Breast epithelium (tissue), 4 donors: ENCODE results near the gene ZNF503. TPM values are rescaled to one million over a fixed set of nuclear protein-coding genes. Genes with fewer than 3 reads are reported as not detected.
A peak's percentile ranks its signal among the peaks of the same experiment; 100 is the strongest.

Experiments used
- DNase-seq, 2 donors: peaks; one replicate each; pipeline ENCODE4 v3.0.0-alpha.2; 2019; ENCODE audit warnings: low spot score in 2 of 2
- H3K27ac ChIP-seq, 2 donors: fragments of 200-600 bp; sonication (generic) in 1 of 2; one replicate each; pipeline ENCODE4 v1.5.1; 2016 to 2019; ENCODE audit warnings: mild to moderate bottlenecking in 1 of 2
- H3K27me3 ChIP-seq, 2 donors: fragments of 200-600 bp; sonication (generic) in 1 of 2; one replicate each; pipeline versions ENCODE4 v1.5.1 to v1.6.0; 2017 to 2019; ENCODE audit warnings: control low read depth in 1 of 2, mild to moderate bottlenecking in 1 of 2
- H3K36me3 ChIP-seq: fragments of 200-600 bp; one replicate; pipeline ENCODE4 v1.5.1; 2019
- H3K4me1 ChIP-seq, 2 donors: fragments of 200-600 bp; sonication (generic); one replicate each; pipeline ENCODE4 v1.5.1; 2016 to 2019; ENCODE audit warnings: control low read depth in 1 of 2
- H3K4me3 ChIP-seq, 3 donors: fragments of 200-600 bp; sonication (generic); 1 replicate in 2 of 3; 2 replicates in 1 of 3; pipeline ENCODE4 v1.5.1; 2016 to 2019; ENCODE audit warnings: mild to moderate bottlenecking in 3 of 3, moderate library complexity in 2 of 3
- H3K9me3 ChIP-seq, 2 donors: fragments of 200-600 bp; sonication (generic) in 1 of 2; one replicate each; pipeline ENCODE4 v1.5.1; 2016 to 2019; ENCODE audit warnings: control low read depth in 1 of 2
- POLR2A ChIP-seq: fragments of 450-650 bp; IDR thresholded peaks from one replicate; pipeline ENCODE4 v1.6.1; 2016; ENCODE audit warnings: antibody characterized with exemption, mild to moderate bottlenecking, moderate library complexity
- POLR2AphosphoS5 ChIP-seq, 3 donors: sonication (generic); formaldehyde crosslinking; IDR thresholded peaks; one replicate each; pipeline ENCODE4 v1.6.1; 2017; ENCODE audit warnings: antibody characterized with exemption in 3 of 3
- intact Hi-C: fragments of 100-400 bp; cut with DNase I; formaldehyde crosslinking; loops from one replicate; pipeline ENCODE4 v1.15.1; 2023; ENCODE audit warnings: low total_unique reads
- total RNA-seq, 3 donors: library from RNA; depleted of rRNA; stranded (reverse); fragments of >200 nt; gene quantifications; one replicate each; pipeline ENCODE4 v1.1.0, GENCODE V29; 2016
- TF ChIP-seq, protein P1 (sequence below), 3 donors: fragments of 450-650 bp; IDR thresholded peaks; one replicate each; pipeline ENCODE4 v1.5.1; 2016 to 2017; ENCODE audit warnings: antibody characterized with exemption in 3 of 3, mild to moderate bottlenecking in 3 of 3, moderate library complexity in 3 of 3

Gene ZNF503
- total RNA-seq, 3 donors from 2014 or later, result 3.6 to 10.9 (median 7.6) TPM

DNA sequence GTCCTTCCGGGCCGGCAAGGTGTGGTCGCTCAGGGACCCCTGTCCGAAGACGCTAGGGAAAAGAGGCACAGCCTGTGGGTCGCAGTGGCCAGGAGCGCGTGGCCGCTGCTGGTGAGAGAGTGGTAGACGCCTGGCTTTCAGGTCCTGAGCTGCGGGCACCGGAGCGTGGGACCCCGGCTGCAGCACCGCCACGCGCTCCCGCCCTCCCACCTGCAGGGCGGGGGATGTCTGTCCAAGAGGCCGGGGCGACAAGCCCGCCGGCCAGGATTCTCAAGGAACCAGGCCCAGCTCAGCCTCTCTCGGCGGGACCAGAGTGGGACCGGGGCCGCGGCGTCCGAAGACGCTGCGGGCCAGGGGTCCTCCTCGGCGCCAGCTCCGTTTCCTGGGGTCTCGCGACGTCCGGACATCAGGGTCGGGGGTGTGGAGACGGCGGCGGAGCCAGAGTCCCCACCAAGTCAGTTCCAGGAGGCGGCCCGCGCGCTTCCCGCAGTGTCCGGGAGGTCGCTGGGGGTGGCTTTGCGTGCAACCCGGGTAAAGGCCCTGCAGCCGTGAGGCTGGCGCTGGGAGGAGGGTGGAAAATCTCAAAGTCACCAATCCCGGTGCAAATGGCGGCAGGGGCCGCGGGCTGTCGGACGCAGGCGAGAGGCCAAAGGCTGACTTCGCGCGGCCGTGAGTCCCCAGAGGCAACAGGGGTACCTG, 5.5 kb downstream of the ZNF503 start:
- Histone ChIP-seq H3K9me3 (no peaks in the 10 kb centered on the region), H3K27ac (peak overlapping the region; percentile 91 to 94), H3K4me3 (peak overlapping the region; percentile 66 to 82 (median 80)), H3K27me3 (peaks cover 0 to 8% of the 10 kb centered on the region in 2 donors), H3K4me1 (peaks cover 0 to 2% of the 10 kb centered on the region in 2 donors), H3K36me3 (no peaks in the 10 kb centered on the region)
- intact Hi-C loops, result loop anchor here (5.0 kb wide), 1 partner anchor 636 kb away; no protein-coding TSS in a partner anchor
- no peak for DNase-seq
- TF ChIP-seq, protein P1, sequence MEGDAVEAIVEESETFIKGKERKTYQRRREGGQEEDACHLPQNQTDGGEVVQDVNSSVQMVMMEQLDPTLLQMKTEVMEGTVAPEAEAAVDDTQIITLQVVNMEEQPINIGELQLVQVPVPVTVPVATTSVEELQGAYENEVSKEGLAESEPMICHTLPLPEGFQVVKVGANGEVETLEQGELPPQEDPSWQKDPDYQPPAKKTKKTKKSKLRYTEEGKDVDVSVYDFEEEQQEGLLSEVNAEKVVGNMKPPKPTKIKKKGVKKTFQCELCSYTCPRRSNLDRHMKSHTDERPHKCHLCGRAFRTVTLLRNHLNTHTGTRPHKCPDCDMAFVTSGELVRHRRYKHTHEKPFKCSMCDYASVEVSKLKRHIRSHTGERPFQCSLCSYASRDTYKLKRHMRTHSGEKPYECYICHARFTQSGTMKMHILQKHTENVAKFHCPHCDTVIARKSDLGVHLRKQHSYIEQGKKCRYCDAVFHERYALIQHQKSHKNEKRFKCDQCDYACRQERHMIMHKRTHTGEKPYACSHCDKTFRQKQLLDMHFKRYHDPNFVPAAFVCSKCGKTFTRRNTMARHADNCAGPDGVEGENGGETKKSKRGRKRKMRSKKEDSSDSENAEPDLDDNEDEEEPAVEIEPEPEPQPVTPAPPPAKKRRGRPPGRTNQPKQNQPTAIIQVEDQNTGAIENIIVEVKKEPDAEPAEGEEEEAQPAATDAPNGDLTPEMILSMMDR (IDR thresholded peaks at IDR 0.05), result no peak
- TF ChIP-seq POLR2A (no peak), POLR2AphosphoS5 (IDR thresholded peaks at IDR 0.05) (no peak)

DNA sequence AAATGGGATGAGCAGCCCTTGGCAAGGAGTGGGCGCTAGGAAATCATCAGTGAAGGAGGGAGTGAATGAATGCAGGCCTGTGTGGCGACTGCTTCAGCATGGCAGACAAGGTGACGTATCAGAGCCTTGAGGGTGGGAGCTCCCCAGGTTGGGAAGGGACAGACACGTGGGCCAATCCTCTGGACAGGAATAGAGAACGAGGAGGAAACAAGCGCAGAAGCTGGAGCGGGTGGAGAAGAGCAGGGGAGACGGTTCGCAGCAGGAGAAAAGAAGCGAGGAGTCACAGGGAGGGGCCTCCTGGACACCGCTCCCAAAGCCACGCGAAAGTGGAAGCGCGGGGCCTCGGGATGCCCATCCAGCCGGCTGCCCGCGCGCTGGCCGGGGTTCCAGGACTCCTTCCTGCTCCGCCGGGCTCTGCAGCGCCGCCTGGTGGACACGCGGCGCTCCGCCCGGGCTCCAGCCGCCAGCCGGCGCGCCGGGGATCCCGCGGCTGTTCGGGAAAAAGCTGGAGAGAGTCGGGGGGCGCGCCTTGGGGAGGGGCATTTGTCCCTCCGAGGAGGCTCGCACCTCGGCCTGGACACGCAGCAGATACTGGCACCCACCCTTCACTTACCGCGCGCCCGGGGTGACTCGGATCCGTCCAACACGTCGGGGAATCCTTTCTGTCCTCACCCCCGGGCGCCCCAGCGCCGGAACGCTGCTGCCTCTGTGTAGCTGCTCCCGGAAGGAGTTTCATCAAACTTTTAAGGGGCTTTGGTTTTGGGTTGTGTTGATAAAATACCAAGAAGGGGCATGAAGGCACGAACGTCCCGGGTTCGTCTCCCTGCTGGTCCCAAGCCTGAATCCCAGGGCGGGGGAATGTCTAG, 6.3 kb downstream of the ZNF503 start:
- H3K36me3 ChIP-seq, result no peaks in the 10 kb centered on the region
- peak overlapping the region; percentile 91 to 94 for H3K27ac ChIP-seq
- peaks cover 0 to 8% of the 10 kb centered on the region in 2 donors for H3K27me3 ChIP-seq
- peak overlapping the region; percentile 66 to 82 (median 80) for H3K4me3 ChIP-seq
- DNase-seq, result peak in 1 of 2 donors; percentile 33
- intact Hi-C loops, result loop anchor here (5.0 kb wide), 1 partner anchor 637 kb away; no protein-coding TSS in a partner anchor
- no peaks in the 10 kb centered on the region for H3K9me3 ChIP-seq
- TF ChIP-seq, protein P1 (IDR thresholded peaks at IDR 0.05), result peak; percentile 47 to 94 (median 76)
- no peak for TF ChIP-seq POLR2A
- peaks cover 0 to 2% of the 10 kb centered on the region in 2 donors for H3K4me1 ChIP-seq

DNA sequence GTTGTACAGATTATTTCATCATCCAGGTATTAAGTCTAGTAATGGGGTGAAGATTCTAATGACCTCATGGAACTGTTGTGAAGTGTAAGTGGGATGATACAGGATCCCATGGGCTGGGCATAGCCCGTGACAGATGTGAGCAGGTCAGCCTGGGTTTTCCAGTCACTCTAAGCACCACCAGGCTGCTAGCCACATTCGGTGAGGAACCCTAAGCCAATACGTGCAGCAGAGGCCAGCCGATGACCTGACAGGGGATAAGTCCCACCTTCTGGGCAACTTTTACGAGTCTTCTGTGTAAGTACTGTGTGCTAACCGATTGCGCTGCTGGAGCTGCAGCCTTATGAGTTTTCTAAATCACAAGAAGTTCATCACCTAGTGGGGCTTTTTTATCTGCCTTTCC, 7.3 kb downstream of the ZNF503 start:
- no peak for DNase-seq
- Histone ChIP-seq H3K27ac (no peak overlapping the region), H3K9me3 (no peaks in the 10 kb centered on the region), H3K27me3 (peaks cover 0 to 8% of the 10 kb centered on the region in 2 donors), H3K4me3 (no peak overlapping the region), H3K36me3 (no peaks in the 10 kb centered on the region), H3K4me1 (no peaks in the 10 kb centered on the region)
- TF ChIP-seq POLR2AphosphoS5 (IDR thresholded peaks at IDR 0.05), result no peak
- no peak for TF ChIP-seq POLR2A
- TF ChIP-seq, protein P1 (IDR thresholded peaks at IDR 0.05), result no peak
- intact Hi-C loops, result no loop called here

DNA sequence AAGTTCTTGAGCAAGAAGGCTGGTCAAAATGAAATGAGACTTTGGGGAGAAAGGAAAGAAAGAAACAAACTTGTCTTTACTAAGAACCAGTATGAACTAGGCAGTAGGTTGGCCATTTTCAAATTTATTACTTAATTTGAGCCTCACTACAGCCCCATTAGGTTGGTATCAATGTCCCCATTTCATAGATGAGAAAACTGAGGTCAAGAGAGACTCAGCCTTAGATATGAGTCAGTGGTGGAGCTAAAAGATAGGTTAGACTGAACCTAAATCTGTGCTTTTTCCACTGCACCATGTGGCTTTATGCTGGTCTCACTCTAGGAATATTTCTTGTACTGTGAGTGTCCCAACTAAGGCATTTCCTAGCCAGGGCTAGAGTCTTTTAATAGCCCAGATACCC, 8.8 kb downstream of the ZNF503 start:
- TF ChIP-seq POLR2A (no peak), POLR2AphosphoS5 (IDR thresholded peaks at IDR 0.05) (no peak)
- TF ChIP-seq, protein P1 (IDR thresholded peaks at IDR 0.05), result no peak
- intact Hi-C loops, result no loop called here
- no peak for DNase-seq
- H3K36me3 ChIP-seq, result no peaks in the 10 kb centered on the region
- no peaks in the 10 kb centered on the region for H3K4me1 ChIP-seq
- H3K27ac ChIP-seq, result no peak overlapping the region
- peaks cover 0 to 8% of the 10 kb centered on the region in 2 donors for H3K27me3 ChIP-seq
- no peaks in the 10 kb centered on the region for H3K9me3 ChIP-seq
- H3K4me3 ChIP-seq, result no peak overlapping the region

DNA sequence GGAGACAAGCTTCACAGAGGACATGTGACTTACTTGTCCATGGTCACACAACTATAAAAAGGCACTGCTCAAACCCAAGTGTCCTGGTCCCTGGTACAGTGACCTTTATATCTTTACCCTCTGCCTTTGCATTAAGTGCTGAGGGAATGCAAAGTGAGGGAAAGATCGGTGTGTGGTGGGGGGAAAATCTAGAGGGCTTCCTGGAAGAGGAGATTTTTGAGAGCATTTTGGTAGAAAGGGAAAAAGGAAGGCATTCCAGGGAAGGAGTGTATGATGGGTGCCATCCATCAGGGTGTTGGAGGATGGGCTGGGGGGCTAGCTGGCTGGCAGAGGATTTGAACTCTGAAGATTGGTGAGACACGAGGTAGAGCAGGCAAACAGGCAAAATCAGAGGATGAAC, 9.3 kb downstream of the ZNF503 start:
- H3K4me1 ChIP-seq, result no peaks in the 10 kb centered on the region
- no peaks in the 10 kb centered on the region for H3K9me3 ChIP-seq
- intact Hi-C loops, result no loop called here
- DNase-seq, result no peak
- H3K4me3 ChIP-seq, result no peak overlapping the region
- H3K36me3 ChIP-seq, result no peaks in the 10 kb centered on the region
- H3K27ac ChIP-seq, result no peak overlapping the region
- H3K27me3 ChIP-seq, result peaks cover 0 to 8% of the 10 kb centered on the region in 2 donors
- TF ChIP-seq, protein P1 (IDR thresholded peaks at IDR 0.05), result no peak
- no peak for TF ChIP-seq POLR2A
- TF ChIP-seq POLR2AphosphoS5 (IDR thresholded peaks at IDR 0.05), result no peak
